ENCODE results near the gene ZNF174. TPM values are rescaled to one million over a fixed set of nuclear protein-coding genes. Genes with fewer than 3 reads are reported as not detected.
A peak's percentile ranks its signal among the peaks of the same experiment; 100 is the strongest.

Gene ZNF174
- total RNA-seq, 1 experiment from 2014 or later, result 10.8 TPM

DNA sequence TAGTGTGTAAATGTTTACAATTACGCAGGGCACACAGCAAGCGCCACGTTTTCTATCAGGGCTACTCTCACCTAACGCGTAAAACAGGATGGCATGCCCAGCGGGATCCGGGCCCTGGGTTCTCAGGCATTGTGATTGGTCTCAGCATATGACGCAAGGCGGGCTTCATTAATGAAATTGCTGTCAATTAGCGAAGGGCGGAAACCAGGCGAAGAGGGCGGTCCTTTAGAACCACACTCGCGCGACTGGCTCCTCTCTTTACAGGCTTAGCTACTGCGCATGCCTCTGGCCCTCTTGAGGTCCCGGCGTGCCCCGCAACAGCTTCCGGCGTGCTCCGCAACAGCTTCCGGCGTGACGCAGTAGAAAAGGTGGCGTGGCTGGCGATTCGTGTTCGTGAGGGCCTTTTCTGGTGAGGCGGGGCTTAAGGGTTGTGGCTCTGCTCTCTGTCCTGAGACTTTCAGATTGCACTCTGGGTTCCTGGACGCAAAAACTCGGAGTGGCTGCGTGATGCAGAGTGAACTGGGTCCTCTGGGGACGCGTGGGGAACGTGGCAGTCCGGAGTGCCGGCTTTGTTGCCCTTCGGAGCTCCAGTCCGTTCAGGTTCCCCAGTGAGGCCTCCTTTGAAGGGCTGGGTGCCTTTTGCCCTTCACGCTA is 36.1 kb upstream of the ZNF174 start:
- Histone ChIP-seq H3K9ac (ENCODE audit: extremely low read depth, insufficient read length, low read length) (no peak overlapping the region), H3K4ac (ENCODE audit: low read depth, low read length) (no peak overlapping the region), H2AFZ (ENCODE audit: low read length) (no peak overlapping the region), H3K9me3 (ENCODE audit: control insufficient read depth, low read depth, low read length) (no peaks in the 10 kb centered on the region), H3K79me1 (ENCODE audit: insufficient read depth, low read depth, low read length, poor library complexity, severe bottlenecking) (no peaks in the 10 kb centered on the region), H2BK20ac (ENCODE audit: low read depth, low read length, poor library complexity, severe bottlenecking) (no peak overlapping the region), H3K18ac (ENCODE audit: insufficient read length, low read depth, low read length) (no peak overlapping the region), H4K5ac (ENCODE audit: insufficient read length, low read depth, low read length) (no peak overlapping the region), H3K4me1 (ENCODE audit: insufficient read depth, low read length) (no peaks in the 10 kb centered on the region), H3K56ac (ENCODE audit: insufficient read length, low read depth, low read length) (no peak overlapping the region), H4K20me1 (ENCODE audit: control insufficient read depth, insufficient read depth, insufficient read length) (no peaks in the 10 kb centered on the region), H4K91ac (ENCODE audit: insufficient read length, low read depth, low read length) (no peak overlapping the region), H2BK12ac (ENCODE audit: insufficient read length, low read depth, low read length) (no peak overlapping the region), H4K8ac (replicated peaks; ENCODE audit: insufficient read length, low read depth, low read length) (no peak overlapping the region), H3K79me2 (ENCODE audit: insufficient read depth, low read length) (no peaks in the 10 kb centered on the region), H2BK15ac (ENCODE audit: low read depth, low read length) (no peak overlapping the region), H2BK120ac (ENCODE audit: low read depth, low read length, poor library complexity, severe bottlenecking) (no peak overlapping the region), H3K23ac (ENCODE audit: insufficient read length, low read depth, low read length) (no peak overlapping the region), H2BK5ac (ENCODE audit: insufficient read length, low read length) (no peak overlapping the region), H3T11ph (ENCODE audit: low read length) (no peak overlapping the region), H2AK5ac (ENCODE audit: insufficient read length, low read length) (no peak overlapping the region), H3K27me3 (ENCODE audit: insufficient read depth, low read length) (no peaks in the 10 kb centered on the region), H3K4me2 (ENCODE audit: insufficient read depth, insufficient read length, low read length) (no peak overlapping the region), H3K14ac (ENCODE audit: insufficient read depth, low read length) (no peak overlapping the region), H3K23me2 (ENCODE audit: insufficient read length, low read depth, low read length, poor library complexity, severe bottlenecking) (no peaks in the 10 kb centered on the region), H3K27ac (ENCODE audit: insufficient read length, low read depth, low read length) (no peak overlapping the region)
- H3K9me3 Mint-ChIP-seq, result peaks cover 39 to 46% of the 10 kb centered on the region in 2 experiments
- peak; percentile 36 for DNase-seq
- no peak overlapping the region for H3K4me3 Mint-ChIP-seq
- no peaks in the 10 kb centered on the region for H3K4me1 Mint-ChIP-seq
- WGBS (ENCODE audit: extremely low coverage, insufficient read length, low lambda C conversion rate), result no CpG with 5 or more reads among the region's 42 CpGs
- H3K27ac Mint-ChIP-seq, result no peak overlapping the region
- H3K36me3 Mint-ChIP-seq (ENCODE audit: insufficient read depth in 1 of 3, low read depth in 3 of 3), result no peaks in the 10 kb centered on the region
- TF ChIP-seq, protein P1, sequence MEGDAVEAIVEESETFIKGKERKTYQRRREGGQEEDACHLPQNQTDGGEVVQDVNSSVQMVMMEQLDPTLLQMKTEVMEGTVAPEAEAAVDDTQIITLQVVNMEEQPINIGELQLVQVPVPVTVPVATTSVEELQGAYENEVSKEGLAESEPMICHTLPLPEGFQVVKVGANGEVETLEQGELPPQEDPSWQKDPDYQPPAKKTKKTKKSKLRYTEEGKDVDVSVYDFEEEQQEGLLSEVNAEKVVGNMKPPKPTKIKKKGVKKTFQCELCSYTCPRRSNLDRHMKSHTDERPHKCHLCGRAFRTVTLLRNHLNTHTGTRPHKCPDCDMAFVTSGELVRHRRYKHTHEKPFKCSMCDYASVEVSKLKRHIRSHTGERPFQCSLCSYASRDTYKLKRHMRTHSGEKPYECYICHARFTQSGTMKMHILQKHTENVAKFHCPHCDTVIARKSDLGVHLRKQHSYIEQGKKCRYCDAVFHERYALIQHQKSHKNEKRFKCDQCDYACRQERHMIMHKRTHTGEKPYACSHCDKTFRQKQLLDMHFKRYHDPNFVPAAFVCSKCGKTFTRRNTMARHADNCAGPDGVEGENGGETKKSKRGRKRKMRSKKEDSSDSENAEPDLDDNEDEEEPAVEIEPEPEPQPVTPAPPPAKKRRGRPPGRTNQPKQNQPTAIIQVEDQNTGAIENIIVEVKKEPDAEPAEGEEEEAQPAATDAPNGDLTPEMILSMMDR (conservative IDR thresholded peaks at IDR 0.05), result no peak
- peaks cover 18% of the 10 kb centered on the region for H3K27me3 Mint-ChIP-seq (ENCODE audit: low read depth)
